ENCODE data around the gene SNAP91. TPM values are rescaled to one million over a fixed set of nuclear protein-coding genes. Genes with fewer than 3 reads are reported as not detected.

SNAP91 gene
- total and polyA plus RNA-seq, 4 donors = not detected

GRCh38 chr6:83685481-83685880 lies 23.4 kb downstream of the SNAP91 start (continued):
- no peak for TF ChIP-seq HNF4A (conservative IDR thresholded peaks at IDR 0.05)
- TF ChIP-seq ATF3 (IDR thresholded peaks at IDR 0.05) = no peak
- no peak for TF ChIP-seq FOXA2 (IDR thresholded peaks at IDR 0.05)
- TF ChIP-seq NR2F2 (IDR thresholded peaks at IDR 0.05) = no peak
- TF ChIP-seq FOXA1 (IDR thresholded peaks at IDR 0.05) = no peak

- H3K9me3 ChIP-seq (ENCODE audit: control insufficient read depth in 4 of 4, low read length in 3 of 4) = no peaks in the 10 kb centered on the region
- H3K27me3 ChIP-seq (ENCODE audit: control insufficient read depth in 4 of 4, insufficient read depth in 4 of 4, low read length in 3 of 4) = peaks cover 0 to 3% (median 0%) of the 10 kb centered on the region in 4 donors
- no peaks in the 10 kb centered on the region for H3K4me1 ChIP-seq (ENCODE audit: control insufficient read depth in 4 of 4, insufficient read depth in 4 of 4, low read length in 3 of 4)
- no peak for DNase-seq (ENCODE audit: low spot score)
- H3K36me3 ChIP-seq (ENCODE audit: control insufficient read depth in 4 of 4, insufficient read depth in 3 of 4, low read depth in 1 of 4, low read length in 3 of 4) = no peaks in the 10 kb centered on the region
- TF ChIP-seq CTCF (IDR thresholded peaks at IDR 0.05; ENCODE audit: low read depth, low read length, missing input control) = no peak
- no peak for TF ChIP-seq HNF4A (conservative IDR thresholded peaks at IDR 0.05)
- no peak for TF ChIP-seq ATF3 (IDR thresholded peaks at IDR 0.05)
- TF ChIP-seq MAX (IDR thresholded peaks at IDR 0.05) = no peak
- TF ChIP-seq NR2F2 (IDR thresholded peaks at IDR 0.05) = no peak
- no peak for TF ChIP-seq TAF1 (conservative IDR thresholded peaks at IDR 0.05)
- no peak for TF ChIP-seq RXRA (IDR thresholded peaks at IDR 0.05)
- no peak for TF ChIP-seq HNF4G (IDR thresholded peaks at IDR 0.05)
- no peak overlapping the region for H3K9ac ChIP-seq (ENCODE audit: low read depth in 1 of 2, low read length in 2 of 2)
- H3K27ac ChIP-seq (ENCODE audit: low read depth in 1 of 2, low read length in 2 of 2) = no peak overlapping the region
- no peak overlapping the region for H3K4me3 ChIP-seq (ENCODE audit: low read depth in 1 of 3, low read length in 3 of 3)
These were observed 31.1 kb downstream of the SNAP91 start for GRCh38 chr6:83677791-83678190.

- WGBS = 92% methylated on average over 7 of the region's 7 CpGs
- Histone ChIP-seq H3K4me1 (ENCODE audit: control insufficient read depth in 4 of 4, insufficient read depth in 4 of 4, low read length in 3 of 4) (no peaks in the 10 kb centered on the region), H3K9me3 (ENCODE audit: control insufficient read depth in 4 of 4, low read length in 3 of 4) (no peaks in the 10 kb centered on the region), H3K27me3 (ENCODE audit: control insufficient read depth in 4 of 4, insufficient read depth in 4 of 4, low read length in 3 of 4) (no peaks in the 10 kb centered on the region), H3K27ac (ENCODE audit: low read depth in 1 of 2, low read length in 2 of 2) (no peak overlapping the region), H3K9ac (ENCODE audit: low read depth in 1 of 2, low read length in 2 of 2) (no peak overlapping the region), H3K4me3 (ENCODE audit: low read depth in 1 of 3, low read length in 3 of 3) (no peak overlapping the region), H3K36me3 (ENCODE audit: control insufficient read depth in 4 of 4, insufficient read depth in 3 of 4, low read depth in 1 of 4, low read length in 3 of 4) (no peaks in the 10 kb centered on the region)
- no peak for DNase-seq (ENCODE audit: low spot score)
- no peak for TF ChIP-seq ZBTB33 (IDR thresholded peaks at IDR 0.05)
- no peak for TF ChIP-seq HNF4A (conservative IDR thresholded peaks at IDR 0.05)
- TF ChIP-seq HNF4G (IDR thresholded peaks at IDR 0.05) = no peak
- no peak for TF ChIP-seq MAX (IDR thresholded peaks at IDR 0.05)
- no peak for TF ChIP-seq SP1 (IDR thresholded peaks at IDR 0.05)
- TF ChIP-seq TAF1 (conservative IDR thresholded peaks at IDR 0.05) = no peak
- TF ChIP-seq NR2F2 (IDR thresholded peaks at IDR 0.05) = no peak
- TF ChIP-seq YY1 (IDR thresholded peaks at IDR 0.05) = no peak
- no peak for TF ChIP-seq RXRA (IDR thresholded peaks at IDR 0.05)
- TF ChIP-seq FOXA1 (IDR thresholded peaks at IDR 0.05) = no peak
- no peak for TF ChIP-seq REST (IDR thresholded peaks at IDR 0.05)
- no peak for TF ChIP-seq RAD21 (IDR thresholded peaks at IDR 0.05)
- no peak for TF ChIP-seq FOXA2 (IDR thresholded peaks at IDR 0.05)
- TF ChIP-seq EGR1 (IDR thresholded peaks at IDR 0.05; ENCODE audit: low read depth in 2 of 2) = no peak
- no peak for TF ChIP-seq CTCF (IDR thresholded peaks at IDR 0.05; ENCODE audit: low read depth, low read length, missing input control)
- no peak for TF ChIP-seq JUND (IDR thresholded peaks at IDR 0.05)
These were observed 70.9 kb downstream of the SNAP91 start for GRCh38 chr6:83637953-83638352.

Measured in liver (tissue), 9 donors.